ENCODE results near the gene LRRC61. TPM values are rescaled to one million over a fixed set of nuclear protein-coding genes. Genes with fewer than 3 reads are reported as not detected.

LRRC61 gene
- total and polyA plus RNA-seq, 2 experiments from 2014 or later = 34.7 to 75.2 TPM

DNA sequence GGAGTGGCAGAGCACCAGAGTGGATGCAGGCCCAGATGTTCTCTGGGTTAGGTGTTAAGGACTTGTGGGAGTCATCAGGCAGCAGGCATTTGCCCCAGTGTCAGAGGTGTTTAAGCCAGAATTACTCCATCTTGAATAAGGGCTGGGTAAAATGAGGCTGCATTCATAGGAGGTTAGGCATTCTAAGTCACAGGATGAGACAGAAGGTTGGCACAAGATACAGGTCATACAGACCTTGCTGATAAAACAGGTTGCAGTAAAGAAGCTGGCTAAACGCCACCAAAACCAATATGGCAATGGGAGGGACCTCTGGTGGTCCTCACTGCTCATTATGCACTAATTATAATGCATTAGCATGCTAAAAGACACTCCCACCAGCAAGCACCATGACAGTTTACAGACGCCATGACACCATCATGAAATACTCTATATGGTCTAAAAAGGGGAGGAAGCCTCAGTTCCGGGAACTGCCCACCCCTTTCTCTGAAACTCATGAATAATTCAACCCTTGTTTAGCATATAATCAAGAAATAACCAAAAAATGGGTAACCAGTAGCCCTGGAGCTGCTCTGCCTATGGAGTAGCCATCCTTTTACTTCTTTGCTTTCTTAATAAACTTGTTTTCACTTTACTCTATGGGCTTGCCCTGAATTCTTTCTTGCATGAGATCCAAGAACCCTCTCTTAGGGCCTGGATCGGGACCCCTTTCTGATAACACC is 882 bp upstream of the LRRC61 start:
- no peak for ATAC-seq
- Mint-ChIP-seq H3K9me3 (no peaks in the 10 kb centered on the region), H3K36me3 (ENCODE audit: low read depth) (peaks cover 14% of the 10 kb centered on the region; the same call in 2 of the 3 replicates), H3K27ac (no peak overlapping the region), H3K27me3 (ENCODE audit: insufficient read depth, low read depth, poor library complexity) (peaks cover 15% of the 10 kb centered on the region), H3K4me3 (peak overlapping the region; percentile 52; the same call in 2 of the 3 replicates), H3K4me1 (peaks cover 35% of the 10 kb centered on the region)
- peaks cover 36% of the 10 kb centered on the region for H3K79me2 ChIP-seq (replicated peaks; ENCODE audit: insufficient read depth)
- peak overlapping the region; percentile 98 for H3K4me2 ChIP-seq
- H3F3A ChIP-seq (replicated peaks; ENCODE audit: low read depth) = peaks cover 14% of the 10 kb centered on the region
- DNase-seq (ENCODE audit: low spot score) = no peak
- 0 out of 2 replicates have a peak, but pooled peaks cover 2% of the 10 kb centered on the region for H3K27me3 ChIP-seq (ENCODE audit: insufficient read depth)
- H2AFZ ChIP-seq = no peak overlapping the region
- H3K9me2 ChIP-seq (ENCODE audit: insufficient read depth) = peaks cover 8% of the 10 kb centered on the region; the same call in 1 of the 2 replicates
- H3K4me3 ChIP-seq = peak overlapping the region; percentile 85
- peaks cover 50% of the 10 kb centered on the region for H3K4me1 ChIP-seq (ENCODE audit: insufficient read depth)
- H4K20me1 ChIP-seq (replicated peaks; ENCODE audit: insufficient read depth) = no peaks in the 10 kb centered on the region
- H3K27ac ChIP-seq (ENCODE audit: low read depth) = peak overlapping the region; percentile 52; the same call in 1 of the 2 replicates
- H3K36me3 ChIP-seq (ENCODE audit: insufficient read depth) = peaks cover 14% of the 10 kb centered on the region; the same call in 1 of the 2 replicates
- TF ChIP-seq NANOG (IDR thresholded peaks at IDR 0.05; ENCODE audit: borderline replicate concordance) (no peak), EZH2phosphoT487 (IDR thresholded peaks at IDR 0.05; ENCODE audit: unreplicated experiment) (no peak), JUNB (IDR thresholded peaks at IDR 0.05; ENCODE audit: unreplicated experiment) (no peak), EZH2 (IDR thresholded peaks at IDR 0.05; ENCODE audit: low read depth, unreplicated experiment) (no peak), ZNF331 (CRISPR knock-in tag; IDR thresholded peaks at IDR 0.05; ENCODE audit: low read depth) (no peak), ZNF114 (CRISPR knock-in tag; IDR thresholded peaks at IDR 0.05) (no peak), STAT1 (IDR thresholded peaks at IDR 0.05; ENCODE audit: unreplicated experiment) (no peak), CREB1 (CRISPR knock-in tag; IDR thresholded peaks at IDR 0.05; ENCODE audit: low read depth) (no peak), POLR2AphosphoS5 (IDR thresholded peaks at IDR 0.05; ENCODE audit: low read depth) (no peak)
- TF ChIP-seq, protein P1, sequence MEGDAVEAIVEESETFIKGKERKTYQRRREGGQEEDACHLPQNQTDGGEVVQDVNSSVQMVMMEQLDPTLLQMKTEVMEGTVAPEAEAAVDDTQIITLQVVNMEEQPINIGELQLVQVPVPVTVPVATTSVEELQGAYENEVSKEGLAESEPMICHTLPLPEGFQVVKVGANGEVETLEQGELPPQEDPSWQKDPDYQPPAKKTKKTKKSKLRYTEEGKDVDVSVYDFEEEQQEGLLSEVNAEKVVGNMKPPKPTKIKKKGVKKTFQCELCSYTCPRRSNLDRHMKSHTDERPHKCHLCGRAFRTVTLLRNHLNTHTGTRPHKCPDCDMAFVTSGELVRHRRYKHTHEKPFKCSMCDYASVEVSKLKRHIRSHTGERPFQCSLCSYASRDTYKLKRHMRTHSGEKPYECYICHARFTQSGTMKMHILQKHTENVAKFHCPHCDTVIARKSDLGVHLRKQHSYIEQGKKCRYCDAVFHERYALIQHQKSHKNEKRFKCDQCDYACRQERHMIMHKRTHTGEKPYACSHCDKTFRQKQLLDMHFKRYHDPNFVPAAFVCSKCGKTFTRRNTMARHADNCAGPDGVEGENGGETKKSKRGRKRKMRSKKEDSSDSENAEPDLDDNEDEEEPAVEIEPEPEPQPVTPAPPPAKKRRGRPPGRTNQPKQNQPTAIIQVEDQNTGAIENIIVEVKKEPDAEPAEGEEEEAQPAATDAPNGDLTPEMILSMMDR (conservative IDR thresholded peaks at IDR 0.05; ENCODE audit: low read depth in 2 of 2) = no peak
- TF ChIP-seq, protein P2, sequence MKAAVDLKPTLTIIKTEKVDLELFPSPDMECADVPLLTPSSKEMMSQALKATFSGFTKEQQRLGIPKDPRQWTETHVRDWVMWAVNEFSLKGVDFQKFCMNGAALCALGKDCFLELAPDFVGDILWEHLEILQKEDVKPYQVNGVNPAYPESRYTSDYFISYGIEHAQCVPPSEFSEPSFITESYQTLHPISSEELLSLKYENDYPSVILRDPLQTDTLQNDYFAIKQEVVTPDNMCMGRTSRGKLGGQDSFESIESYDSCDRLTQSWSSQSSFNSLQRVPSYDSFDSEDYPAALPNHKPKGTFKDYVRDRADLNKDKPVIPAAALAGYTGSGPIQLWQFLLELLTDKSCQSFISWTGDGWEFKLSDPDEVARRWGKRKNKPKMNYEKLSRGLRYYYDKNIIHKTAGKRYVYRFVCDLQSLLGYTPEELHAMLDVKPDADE (IDR thresholded peaks at IDR 0.05) = no peak
